Measurements from ENCODE around the gene FOXO3. TPM values are rescaled to one million over a fixed set of nuclear protein-coding genes. Genes with fewer than 3 reads are reported as not detected.

The FOXO3 gene
- polyA plus RNA-seq, 1 donor (not counting 4 experiments of a cell fraction or from before 2014, with no cell fraction given): 17.6 TPM

GRCh38 chr6:108661430-108661829 lies 100.7 kb downstream of the FOXO3 start:
- Histone ChIP-seq H3K27me3 (ENCODE audit: control insufficient read depth, extremely low read depth, insufficient read depth, low read length) (no peaks in the 10 kb centered on the region), H3K27ac (ENCODE audit: control insufficient read depth, insufficient read depth, low read length) (peak overlapping the region; percentile 31), H4K20me1 (ENCODE audit: control insufficient read depth, extremely low read depth, insufficient read depth, low read length) (peaks cover 8% of the 10 kb centered on the region), H3K4me1 (ENCODE audit: control insufficient read depth, extremely low read depth, insufficient read depth, low read length) (peaks cover 24% of the 10 kb centered on the region), H3K4me3 (ENCODE audit: control insufficient read depth in 2 of 3, extremely low read depth in 1 of 3, insufficient read depth in 2 of 3, low read depth in 1 of 3, low read length in 3 of 3) (no peak overlapping the region), H2AFZ (ENCODE audit: control insufficient read depth, low read length) (no peak overlapping the region), H3K4me2 (ENCODE audit: control insufficient read depth, extremely low read depth, insufficient read depth, low read depth, low read length) (peak overlapping the region; percentile 10), H3K36me3 (ENCODE audit: control insufficient read depth in 2 of 2, extremely low read depth in 1 of 2, insufficient read depth in 2 of 2, low read length in 2 of 2) (peaks cover 3 to 5% of the 10 kb centered on the region in 2 experiments), H3K79me2 (ENCODE audit: control insufficient read depth, insufficient read depth, low read length) (peaks cover 58% of the 10 kb centered on the region), H3K9me3 (ENCODE audit: control insufficient read depth, low read depth, low read length) (no peaks in the 10 kb centered on the region), H3K9me1 (ENCODE audit: control insufficient read depth, extremely low read depth, insufficient read depth, low read length) (no peaks in the 10 kb centered on the region), H3K9ac (ENCODE audit: control insufficient read depth, extremely low read depth, insufficient read depth, low read length) (no peak overlapping the region)
- dilution Hi-C loops (cut with MboI; ENCODE audit: extremely low pct_ligation_motif_present, low sequenced_read_pairs): no loop called here
- no peak for FAIRE-seq
- no peak for DNase-seq (ENCODE audit: low read depth, low spot score)
- TF ChIP-seq CTCF (optimal IDR thresholded peaks at IDR 0.05 in 1 of 3, IDR thresholded peaks at IDR 0.05 in 1 of 3, conservative IDR thresholded peaks at IDR 0.05 in 1 of 3; ENCODE audit: extremely low read depth in 1 of 3, insufficient read depth in 2 of 3, low read length in 3 of 3): no peak
- TF ChIP-seq EZH2 (IDR thresholded peaks at IDR 0.05; ENCODE audit: low read length): no peak

GRCh38 chr6:108661982-108662381 lies 101.3 kb downstream of the FOXO3 start:
- H3K27ac ChIP-seq (ENCODE audit: control insufficient read depth, insufficient read depth, low read length): peak overlapping the region; percentile 31
- H3K4me2 ChIP-seq (ENCODE audit: control insufficient read depth, extremely low read depth, insufficient read depth, low read depth, low read length): no peak overlapping the region
- H3K4me3 ChIP-seq (ENCODE audit: control insufficient read depth in 2 of 3, extremely low read depth in 1 of 3, insufficient read depth in 2 of 3, low read depth in 1 of 3, low read length in 3 of 3): no peak overlapping the region
- H3K4me1 ChIP-seq (ENCODE audit: control insufficient read depth, extremely low read depth, insufficient read depth, low read length): peaks cover 24% of the 10 kb centered on the region
- peaks cover 59% of the 10 kb centered on the region for H3K79me2 ChIP-seq (ENCODE audit: control insufficient read depth, insufficient read depth, low read length)
- no peak for DNase-seq (ENCODE audit: low read depth, low spot score)
- H3K9ac ChIP-seq (ENCODE audit: control insufficient read depth, extremely low read depth, insufficient read depth, low read length): no peak overlapping the region
- H3K9me1 ChIP-seq (ENCODE audit: control insufficient read depth, extremely low read depth, insufficient read depth, low read length): no peaks in the 10 kb centered on the region
- H4K20me1 ChIP-seq (ENCODE audit: control insufficient read depth, extremely low read depth, insufficient read depth, low read length): peaks cover 8% of the 10 kb centered on the region
- H3K36me3 ChIP-seq (ENCODE audit: control insufficient read depth in 2 of 2, extremely low read depth in 1 of 2, insufficient read depth in 2 of 2, low read length in 2 of 2): peaks cover 3 to 6% of the 10 kb centered on the region in 2 experiments
- dilution Hi-C loops (cut with MboI; ENCODE audit: extremely low pct_ligation_motif_present, low sequenced_read_pairs): no loop called here
- TF ChIP-seq CTCF (optimal IDR thresholded peaks at IDR 0.05 in 1 of 3, IDR thresholded peaks at IDR 0.05 in 1 of 3, conservative IDR thresholded peaks at IDR 0.05 in 1 of 3; ENCODE audit: extremely low read depth in 1 of 3, insufficient read depth in 2 of 3, low read length in 3 of 3) (no peak), EZH2 (IDR thresholded peaks at IDR 0.05; ENCODE audit: low read length) (no peak)
- FAIRE-seq: no peak
- no peak overlapping the region for H2AFZ ChIP-seq (ENCODE audit: control insufficient read depth, low read length)
- H3K9me3 ChIP-seq (ENCODE audit: control insufficient read depth, low read depth, low read length): no peaks in the 10 kb centered on the region
- no peaks in the 10 kb centered on the region for H3K27me3 ChIP-seq (ENCODE audit: control insufficient read depth, extremely low read depth, insufficient read depth, low read length)
